ENCODE data around the gene PFKFB3.
"Not testable (repeated sequence)": the region's sequence is repeated elsewhere in the genome, so short reads cannot be mapped to it uniquely, and the experiment has no call there.

PFKFB3 gene

DNA sequence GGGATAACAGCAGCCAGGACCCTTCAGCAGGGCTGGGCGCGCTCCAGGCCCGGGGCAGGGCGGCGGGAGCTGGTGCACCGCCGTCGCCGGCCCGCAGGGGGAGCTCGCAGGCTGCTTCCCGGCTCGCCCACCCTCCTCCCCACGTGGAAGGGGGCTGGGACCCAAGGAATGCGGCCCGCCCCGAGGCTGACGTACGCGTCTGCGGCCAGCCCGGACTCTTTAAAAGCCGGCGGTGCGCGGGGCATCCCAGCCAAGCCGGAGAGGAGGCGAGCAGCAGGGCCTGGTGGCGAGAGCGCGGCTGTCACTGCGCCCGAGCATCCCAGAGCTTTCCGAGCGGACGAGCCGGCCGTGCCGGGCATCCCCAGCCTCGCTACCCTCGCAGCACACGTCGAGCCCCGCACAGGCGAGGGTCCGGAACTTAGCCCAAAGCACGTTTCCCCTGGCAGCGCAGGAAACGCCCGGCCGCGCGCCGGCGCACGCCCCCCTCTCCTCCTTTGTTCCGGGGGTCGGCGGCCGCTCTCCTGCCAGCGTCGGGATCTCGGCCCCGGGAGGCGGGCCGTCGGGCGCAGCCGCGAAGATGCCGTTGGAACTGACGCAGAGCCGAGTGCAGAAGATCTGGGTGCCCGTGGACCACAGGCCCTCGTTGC, at the start of gene PFKFB3:
TSS of gene PFKFB3 (plus strand) at position 249 of the 647 bp plus-strand sequence. CDS start at position 578, 329 bp downstream.
- peak; percentile 99 for DNase-seq (ENCODE audit: low spot score)

DNA sequence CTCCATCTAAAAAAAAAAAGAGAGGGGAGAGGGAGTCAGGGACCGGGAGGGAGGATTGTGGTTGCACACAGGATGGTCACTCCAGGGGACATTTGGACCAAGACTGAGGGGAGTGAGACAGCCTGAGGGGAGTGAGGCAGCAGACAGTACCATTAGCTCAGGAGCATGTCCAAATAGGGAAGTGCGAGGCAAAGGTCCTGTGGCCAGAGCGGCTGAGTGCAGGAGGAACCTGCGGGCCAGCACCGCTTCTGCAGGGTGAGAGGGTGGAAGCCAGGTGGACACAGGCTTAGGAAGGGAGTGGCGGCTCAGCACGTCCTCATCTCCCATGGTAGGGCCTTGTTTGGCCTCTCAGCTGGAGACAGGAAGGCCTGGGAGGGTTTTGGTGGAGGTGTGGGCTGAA, 48.9 kb upstream of the PFKFB3 start:
- no peak for DNase-seq (ENCODE audit: low spot score)

DNA sequence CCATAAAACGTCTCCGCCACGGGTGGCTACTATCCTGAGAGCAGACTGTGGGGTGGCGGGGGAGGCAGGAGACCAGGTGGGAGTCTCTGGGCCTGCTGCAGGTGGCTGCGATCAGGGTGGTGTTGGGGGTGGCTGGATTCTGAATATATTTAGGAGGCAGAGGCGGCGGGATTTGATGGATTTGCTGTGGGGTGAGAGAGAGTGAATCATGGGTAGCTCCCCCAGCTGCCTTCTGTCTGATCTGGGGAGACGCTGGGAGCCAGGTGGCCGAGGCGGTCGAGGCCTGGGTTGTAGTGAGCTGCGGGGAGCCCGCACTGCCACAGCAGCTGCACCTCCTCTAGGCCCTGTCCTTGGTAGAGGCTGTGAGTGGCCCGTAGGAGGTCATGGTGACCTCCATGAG, 48.2 kb upstream of the PFKFB3 start:
- no peak for DNase-seq (ENCODE audit: low spot score)

DNA sequence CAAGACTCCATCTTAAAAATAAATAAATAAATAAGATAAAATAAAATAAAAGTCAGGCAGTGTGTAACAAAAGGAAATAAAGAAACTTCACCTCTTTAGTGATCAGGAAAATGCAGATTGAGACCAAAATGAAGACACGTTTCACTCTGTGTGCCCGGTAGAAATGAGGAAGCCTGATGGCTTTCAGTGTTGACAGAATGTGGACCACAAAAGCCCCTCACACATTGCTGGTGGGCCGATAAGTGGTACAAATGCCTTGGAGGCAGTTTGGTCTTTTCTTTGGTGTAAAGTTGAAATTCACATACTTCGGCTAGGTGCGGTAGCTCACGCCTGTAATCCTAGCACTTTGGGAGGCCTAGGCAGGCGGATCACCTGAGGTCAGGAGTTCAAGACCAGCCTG, 44.5 kb upstream of the PFKFB3 start:
- no peak for DNase-seq (ENCODE audit: low spot score)

DNA sequence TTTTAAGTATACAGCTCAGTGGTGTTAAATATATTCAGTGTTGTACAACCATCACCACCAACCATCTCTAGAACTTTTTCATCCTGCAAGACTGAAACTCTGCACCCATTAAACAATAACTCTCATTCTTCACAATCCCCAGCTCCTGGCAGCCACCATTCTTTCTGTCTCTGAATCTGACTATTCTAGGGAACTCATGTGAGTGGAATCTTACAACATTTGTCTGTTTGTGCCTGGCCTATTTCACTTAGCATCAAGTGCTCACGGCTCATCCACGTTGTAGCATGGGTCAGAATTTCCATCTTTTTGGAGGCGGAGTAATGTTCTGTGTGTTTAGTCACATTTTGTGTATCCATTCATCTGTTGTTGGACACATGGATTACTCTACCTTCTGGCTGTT, 40.8 kb upstream of the PFKFB3 start:
- no peak for DNase-seq (ENCODE audit: low spot score)

DNA sequence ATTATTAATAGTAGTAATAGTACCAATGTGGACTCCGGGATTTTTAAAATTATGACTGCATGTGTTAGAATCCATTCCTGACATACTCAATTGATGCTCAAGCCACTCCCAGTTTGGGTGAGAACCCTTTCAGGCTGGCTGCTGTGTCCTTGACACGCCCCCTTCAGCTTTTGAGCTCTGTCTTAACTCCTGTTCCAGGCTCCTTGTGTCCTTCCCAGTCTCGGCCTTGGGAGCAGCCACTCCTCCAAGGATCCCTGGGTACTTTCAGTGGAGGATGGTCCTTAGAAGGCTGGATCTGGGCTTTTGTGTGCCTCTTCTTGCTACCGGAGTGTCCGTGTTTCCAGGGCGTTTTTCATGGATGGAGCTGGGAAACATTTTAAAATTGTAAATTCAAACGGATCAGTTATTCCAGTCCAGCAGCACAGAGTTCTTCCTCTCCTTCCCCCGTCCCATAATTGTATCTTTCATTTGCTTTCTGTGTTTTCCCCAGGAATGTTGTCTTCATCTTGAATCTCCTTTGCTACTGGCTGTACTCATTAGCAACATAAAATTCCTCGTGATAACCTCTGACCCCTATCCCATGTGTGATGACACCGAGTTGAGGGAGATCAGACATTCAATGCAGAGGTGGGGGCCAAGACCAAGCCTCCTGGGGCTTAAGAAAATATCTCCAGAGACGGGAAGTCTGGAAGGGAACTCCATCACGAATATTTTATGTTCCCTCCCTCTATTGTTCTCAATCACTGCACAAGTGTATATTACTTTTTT, 40.0 kb upstream of the PFKFB3 start:
- DNase-seq (ENCODE audit: low spot score): no peak

DNA sequence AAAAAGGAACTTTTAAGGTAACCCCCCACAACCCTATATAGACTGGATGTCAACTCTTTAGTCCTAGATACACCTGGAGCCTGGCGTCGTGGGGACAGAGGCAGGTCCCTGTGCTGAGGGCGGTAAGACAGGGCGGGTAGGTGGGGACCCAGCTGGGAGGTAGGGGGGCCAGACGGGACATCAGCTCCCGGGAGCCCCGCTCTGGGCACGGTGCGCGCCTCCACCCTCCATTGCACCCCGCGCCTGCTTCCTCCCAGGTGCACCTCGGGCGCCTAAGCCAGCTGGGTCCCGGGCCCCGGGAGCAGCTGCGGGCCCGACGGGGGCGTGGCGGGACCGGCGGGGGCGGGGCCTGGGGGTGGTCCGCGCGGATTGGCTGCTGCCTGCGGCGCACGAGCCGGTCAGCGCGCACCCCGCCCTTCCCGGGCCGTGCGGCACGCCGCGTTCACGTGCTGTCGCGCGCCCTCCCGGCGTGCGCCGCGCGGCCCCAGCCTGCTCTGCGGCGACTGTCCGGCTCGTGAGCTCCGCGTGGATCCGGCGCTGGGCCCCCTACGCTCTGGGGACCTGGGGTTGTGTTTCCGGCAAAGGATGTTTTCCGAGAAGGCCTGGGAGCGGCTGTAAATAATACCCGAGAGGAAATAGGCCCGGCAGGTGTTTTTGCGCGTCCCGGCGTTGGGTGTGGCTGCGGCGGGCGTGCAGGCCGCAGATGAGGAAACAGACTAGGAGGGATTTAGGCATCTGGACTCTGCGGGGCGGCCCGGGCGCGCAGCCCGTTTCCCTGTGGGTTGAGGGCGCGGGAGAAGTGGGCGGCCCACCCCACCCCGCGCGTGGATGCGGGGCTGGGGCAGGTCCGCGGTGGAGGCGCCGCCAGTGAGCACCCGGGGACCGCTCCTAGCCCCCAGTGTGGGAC, 39.1 kb upstream of the PFKFB3 start:
- peak; percentile 92 for DNase-seq (ENCODE audit: low spot score)

DNA sequence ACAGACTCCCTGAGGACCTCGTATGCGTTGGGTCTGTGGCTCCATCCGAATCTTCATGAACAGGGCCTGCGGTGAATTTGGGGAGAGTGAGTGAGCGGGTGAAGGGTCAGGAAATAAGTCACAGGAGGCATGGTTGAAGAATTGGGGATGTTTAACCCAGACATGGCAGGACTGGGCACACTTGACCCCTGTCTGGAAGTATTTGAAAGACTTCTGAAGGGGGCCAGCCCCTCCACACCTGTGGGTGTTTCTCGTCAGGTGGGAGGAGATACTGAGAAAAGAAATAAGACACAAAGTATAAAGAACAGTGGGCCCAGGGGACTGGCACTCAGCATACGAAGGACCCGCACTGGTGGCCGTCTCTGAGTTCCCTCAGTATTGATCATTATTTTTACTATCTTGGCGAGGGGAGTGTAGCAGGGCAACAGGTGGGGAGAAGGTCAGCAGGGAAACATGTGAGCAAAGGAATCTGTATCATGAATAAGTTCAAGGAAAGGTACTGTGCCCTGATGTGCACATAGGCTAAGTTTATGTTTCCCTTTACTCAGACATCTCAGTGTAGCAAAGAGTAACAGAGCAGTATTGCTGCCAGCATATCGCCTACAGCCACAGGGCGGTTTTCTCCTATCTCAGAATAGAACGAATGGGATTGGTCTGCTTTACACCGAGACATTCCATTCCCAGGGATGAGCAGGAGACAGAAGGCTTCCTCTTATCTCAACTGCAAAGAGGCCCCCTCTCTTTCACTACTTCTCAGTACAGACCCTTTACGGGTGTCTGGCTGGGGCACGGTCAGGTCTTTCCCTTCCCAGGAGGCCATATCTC, 38.2 kb upstream of the PFKFB3 start:
- no peak for DNase-seq (ENCODE audit: low spot score)

DNA sequence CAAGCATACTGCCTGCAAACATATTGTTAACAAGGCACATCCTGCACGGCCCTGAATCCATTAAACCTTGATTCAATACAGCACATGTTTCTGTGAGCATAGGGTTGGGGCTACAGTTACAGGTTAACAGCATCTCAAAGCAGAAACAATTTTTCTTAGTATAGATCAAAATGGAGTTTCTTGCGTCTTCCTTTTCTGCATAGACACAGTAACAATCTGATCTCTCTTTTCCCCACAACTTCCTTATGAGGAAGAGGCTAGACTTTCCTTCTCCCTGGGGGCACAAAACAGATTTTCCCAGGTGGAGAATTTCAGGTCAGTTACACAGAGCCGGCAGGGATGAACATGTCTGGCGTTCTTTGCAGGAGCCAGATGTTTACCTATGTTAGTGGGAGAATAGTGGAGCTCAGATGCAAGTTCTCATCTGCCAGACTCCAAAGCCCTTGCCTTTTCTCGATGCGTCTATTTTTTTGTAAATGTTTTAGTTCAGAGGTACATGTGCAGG, 37.5 kb upstream of the PFKFB3 start:
- no peak for DNase-seq (ENCODE audit: low spot score)

DNA sequence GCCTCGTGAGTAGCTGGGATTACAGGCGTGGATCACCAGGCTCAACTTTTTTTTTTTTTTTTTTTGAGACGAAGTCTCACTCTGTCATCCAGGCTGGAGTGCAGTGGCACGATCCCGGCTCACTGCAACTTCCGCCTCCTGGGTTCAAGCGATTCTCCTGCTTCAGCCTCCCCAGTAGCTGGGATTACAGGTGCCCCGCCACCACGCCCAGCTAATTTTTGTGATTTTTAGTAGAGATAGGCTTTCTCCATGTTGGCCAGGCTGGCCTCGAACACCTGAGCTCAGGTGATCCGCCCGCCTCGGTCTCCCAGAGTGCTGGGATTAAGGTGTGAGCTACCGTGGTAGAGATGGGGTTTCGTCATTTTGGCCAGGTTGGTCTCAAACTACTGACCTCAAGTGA, 36.8 kb upstream of the PFKFB3 start:
- DNase-seq (ENCODE audit: low spot score): not testable (repeated sequence)

DNA sequence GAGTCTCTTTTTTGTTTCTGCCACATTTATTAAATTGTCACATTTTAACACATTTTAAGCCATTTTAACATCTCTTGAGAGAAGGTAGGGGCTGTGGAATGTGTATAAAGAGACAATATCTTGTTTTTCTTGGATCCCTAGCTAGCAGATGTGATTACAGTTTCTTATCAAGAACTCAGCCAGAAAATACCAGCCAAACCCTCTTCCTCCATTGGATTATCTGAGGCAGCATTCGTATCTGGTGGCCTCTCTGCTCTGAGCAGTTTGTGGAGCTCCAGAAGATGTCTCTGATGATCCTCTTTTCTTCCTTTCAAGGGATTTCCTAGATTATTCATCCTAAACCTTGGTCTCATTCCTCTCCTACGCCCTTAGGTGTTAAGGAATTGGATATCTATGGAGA, 35.3 kb upstream of the PFKFB3 start:
- no peak for DNase-seq (ENCODE audit: low spot score)

DNA sequence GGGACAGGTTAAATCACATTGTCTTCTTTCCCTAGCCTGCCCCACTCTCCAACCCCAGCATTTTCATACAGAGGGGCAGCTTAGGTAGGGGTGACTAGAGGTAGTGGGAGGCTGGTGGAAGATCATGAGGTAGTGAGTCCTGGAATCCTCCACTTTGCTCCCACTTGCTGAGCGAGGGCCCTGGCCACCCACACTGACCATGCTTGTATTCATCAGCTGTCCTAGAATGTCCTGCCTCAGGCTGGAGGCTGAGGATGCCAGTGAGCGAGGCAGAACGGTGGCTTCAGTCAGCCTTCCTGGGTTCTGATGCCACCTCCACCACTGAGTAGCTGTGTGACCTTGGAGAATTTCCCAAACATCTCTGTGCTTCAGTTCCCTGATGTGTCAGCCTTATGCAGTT, 34.6 kb upstream of the PFKFB3 start:
- DNase-seq (ENCODE audit: low spot score): no peak

DNA sequence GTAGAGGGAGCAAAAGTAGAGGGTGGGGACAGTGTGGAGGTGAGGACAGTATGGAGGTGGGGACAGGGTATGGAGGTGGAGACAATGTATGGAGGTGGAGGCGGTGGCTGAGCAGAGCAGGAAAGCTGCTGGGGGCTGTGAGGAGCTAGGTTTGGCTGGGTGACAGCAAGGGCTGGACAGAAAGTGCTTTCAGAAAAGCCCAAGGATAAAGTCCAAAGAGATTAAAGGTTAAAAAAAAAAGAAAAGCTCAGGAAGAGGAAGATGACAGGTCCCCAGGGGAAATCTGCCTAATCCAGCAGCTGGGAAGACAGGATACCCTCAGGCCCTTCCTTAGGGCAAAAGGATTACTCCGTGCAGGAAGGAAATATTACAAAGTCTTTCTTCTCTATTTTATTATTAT, 32.1 kb upstream of the PFKFB3 start:
- DNase-seq (ENCODE audit: low spot score): no peak

DNA sequence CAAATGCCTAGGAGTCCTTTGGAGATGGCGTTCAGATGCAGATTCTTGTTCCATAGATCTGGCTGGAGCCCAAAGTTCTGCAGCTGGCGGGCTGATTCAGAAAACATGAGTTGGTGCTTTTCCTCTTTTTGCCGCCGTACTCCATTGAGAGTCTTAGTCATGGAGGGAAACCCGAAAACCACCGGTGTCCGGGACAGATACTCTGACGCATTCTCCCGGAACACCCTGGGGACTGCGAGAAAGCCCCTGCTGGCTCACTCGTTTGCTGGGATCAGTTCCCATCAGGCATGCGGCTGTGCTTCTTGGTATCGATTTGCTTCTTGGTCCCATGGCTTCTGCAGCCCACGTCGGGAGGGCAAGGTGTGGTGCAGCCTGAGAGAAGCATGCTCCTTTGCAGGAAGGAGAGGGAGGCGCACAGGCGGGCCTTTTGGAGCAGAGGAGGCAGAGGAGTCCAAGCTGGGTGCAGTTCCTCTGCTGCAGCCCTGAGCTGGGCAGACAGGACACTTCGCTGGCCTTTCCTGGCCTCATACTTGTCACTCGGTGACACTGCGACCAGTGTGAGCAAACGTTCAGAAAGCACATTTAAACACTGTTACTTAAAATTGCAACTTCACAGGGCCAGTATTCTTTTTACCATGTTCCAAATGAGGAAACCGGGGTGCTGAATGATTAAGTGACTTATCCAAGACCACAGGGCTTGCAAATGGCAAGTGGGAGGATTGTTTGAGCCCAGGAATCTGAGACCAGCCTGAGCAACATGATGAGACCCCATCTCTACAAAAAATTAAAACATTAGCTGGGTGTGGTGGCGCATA, 30.6 kb upstream of the PFKFB3 start:
- DNase-seq (ENCODE audit: low spot score): peak; percentile 75

DNA sequence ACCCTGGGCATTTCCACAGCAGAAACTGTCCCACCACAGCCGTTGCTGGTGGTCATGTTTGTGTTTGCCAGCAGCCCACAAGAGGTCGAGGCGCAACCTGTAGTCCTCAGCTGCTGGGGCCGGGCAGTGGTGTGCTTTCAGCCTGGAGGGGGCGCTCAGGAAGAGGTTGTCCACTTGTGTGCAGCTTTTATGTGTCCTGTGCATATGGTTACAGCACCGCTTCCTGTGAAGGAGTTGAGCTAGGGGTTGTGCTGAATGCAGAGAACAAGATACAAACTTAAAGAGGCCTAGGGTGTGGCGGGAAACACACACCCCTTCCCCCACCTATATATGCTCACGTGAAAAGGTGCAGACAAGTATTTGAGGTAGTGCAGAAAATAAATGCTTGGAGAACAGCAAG, 29.5 kb upstream of the PFKFB3 start:
- no peak for DNase-seq (ENCODE audit: low spot score)

DNA sequence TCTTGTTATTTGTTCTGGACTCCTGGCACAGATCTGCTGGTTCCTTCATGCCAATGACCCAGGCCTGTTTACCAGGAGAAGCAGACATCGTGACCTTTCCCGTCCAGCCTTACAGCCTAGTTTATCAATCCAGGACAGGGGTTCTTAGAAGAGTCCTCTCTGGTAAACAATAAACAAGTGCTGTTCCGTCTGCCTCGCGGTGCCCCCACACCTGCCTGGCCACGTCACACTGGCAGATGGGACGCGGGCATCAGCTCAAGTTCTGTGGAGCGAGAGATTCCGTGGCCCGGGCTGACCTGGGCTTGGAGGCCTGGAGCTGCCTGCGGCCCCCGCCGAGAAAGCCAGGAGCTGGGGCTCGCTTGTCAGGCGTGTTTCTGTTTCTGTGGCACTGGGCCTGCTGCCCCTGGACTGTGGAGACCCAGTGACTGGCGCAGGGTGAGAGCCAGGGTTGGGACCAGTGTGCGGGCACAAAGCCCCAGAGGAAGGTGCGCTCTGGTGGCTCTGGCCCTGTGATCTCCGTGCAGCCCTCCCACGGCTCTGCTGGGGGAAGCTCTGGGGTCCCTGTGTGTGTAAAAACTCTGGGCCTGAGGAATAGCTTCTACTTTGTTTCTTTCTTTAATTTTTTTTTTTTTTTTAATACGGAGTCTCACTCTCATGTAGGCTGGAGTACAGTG, 28.4 kb upstream of the PFKFB3 start:
- no peak for DNase-seq (ENCODE audit: low spot score)

DNA sequence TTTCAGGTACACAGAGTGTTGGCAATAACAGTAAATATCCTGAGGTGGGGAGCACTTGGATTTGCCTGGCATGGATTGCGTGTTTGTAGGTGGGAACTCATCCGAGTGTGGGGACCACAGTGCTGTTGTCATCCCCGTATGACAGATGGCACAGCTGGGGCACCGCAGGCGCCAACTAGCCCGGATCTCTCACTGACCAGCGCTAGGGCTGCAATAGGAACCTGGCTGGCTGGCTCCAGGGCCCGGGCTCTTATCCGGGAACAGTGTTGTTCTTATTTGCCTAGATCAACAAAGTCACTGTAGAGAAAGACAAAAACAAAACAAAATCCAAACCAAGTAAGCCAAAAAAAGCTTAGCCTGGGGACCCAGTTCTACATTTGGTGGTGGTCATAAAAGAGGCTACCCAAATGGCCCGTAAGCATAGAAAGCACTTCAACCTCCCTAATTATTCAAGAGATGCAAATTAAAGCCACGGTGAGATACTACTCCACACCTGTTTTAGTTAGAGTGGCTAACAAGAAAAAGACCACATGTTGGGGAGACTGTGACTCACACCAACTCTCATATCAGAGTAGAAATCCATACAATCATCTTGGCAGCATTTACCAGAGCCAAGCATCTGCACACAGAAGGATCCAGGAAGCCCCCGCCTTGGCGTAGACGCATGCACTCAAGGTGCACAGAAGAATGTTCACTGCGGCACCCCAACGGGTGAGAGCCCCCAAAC, 27.2 kb upstream of the PFKFB3 start:
- DNase-seq (ENCODE audit: low spot score): no peak

DNA sequence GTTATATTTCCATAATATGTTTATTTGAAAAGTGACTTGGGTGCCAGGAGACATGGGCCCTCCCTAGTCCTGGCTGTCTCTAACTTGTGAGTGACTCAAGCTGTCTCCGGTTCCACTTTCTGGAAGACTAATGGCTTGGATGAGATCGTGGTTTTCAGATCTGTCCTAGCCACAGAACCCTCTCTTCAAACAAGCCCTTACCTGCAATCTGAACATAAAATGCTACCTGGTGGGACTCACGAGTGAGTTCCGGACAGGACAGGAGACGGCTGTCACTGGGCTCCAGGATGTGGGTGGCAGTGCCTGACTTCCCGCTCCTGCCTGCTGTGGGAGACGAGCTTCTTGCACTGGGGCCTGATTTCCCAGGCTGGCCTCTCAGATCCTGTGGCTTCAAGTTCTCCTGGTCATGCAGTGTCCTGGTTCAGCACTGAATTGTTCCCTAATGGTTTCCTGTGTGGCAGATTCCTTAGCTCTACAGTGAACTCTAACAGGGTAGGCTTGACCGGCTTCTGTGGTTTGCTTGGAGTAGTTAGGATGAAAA, 26.0 kb upstream of the PFKFB3 start:
- no peak for DNase-seq (ENCODE audit: low spot score)

DNA sequence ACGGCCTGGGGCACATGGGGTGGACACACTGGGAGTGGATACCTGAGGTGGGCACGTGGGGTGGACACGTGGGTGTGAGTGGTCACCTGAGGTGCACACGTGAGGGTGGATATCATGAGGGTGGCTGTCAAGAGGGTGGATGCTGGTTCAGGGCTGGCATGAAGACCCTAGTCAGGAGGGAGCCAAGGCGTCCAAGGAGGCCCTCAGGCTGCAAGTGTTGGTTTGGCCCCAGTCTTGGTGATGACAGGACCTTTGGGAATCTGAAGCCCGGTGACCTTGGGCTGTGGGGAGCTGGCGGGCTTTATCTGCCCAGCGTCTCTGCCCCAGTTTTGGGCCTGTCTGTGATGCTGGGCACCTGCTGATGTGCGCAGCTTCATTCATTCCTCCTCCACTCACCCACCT, 24.9 kb upstream of the PFKFB3 start:
- no peak for DNase-seq (ENCODE audit: low spot score)
